Keratinocyte (primary cell): ENCODE data around the gene UBE4B. TPM values are rescaled to one million over a fixed set of nuclear protein-coding genes. Genes with fewer than 3 reads are reported as not detected.

Experiments used
- DNase-seq: peaks from one replicate; pipeline ENCODE4 v3.0.0-alpha.2; 2011; ENCODE audit warnings: low read depth, missing footprints, low spot score
- FAIRE-seq: peaks from 2 replicates; lab custom pipeline; 2011; peaks lifted over from hg19 to GRCh38; lab: Jason Lieb, UNC
- H2AFZ ChIP-seq: 2 replicates; pipeline ENCODE4 v1.6.0; 2012; ENCODE audit warnings: low read length, control low read depth, inconsistent platforms; ENCODE audit not compliant: control insufficient read depth
- H3K27ac ChIP-seq: 2 replicates; pipeline ENCODE4 v1.5.1; 2011; ENCODE audit warnings: low read length; ENCODE audit not compliant: control insufficient read depth, insufficient read depth
- H3K27me3 ChIP-seq: 3 replicates; pipeline ENCODE4 v1.6.0; 2011; ENCODE audit warnings: low read length; ENCODE audit not compliant: control insufficient read depth, insufficient read depth; ENCODE audit errors: extremely low read depth
- H3K36me3 ChIP-seq, 2 experiments: 2 replicates in 1 of 2; 3 replicates in 1 of 2; pipeline ENCODE4 v1.5.1; 2011; ENCODE audit warnings: low read length in 2 of 2, mild to moderate bottlenecking in 1 of 2; ENCODE audit not compliant: control insufficient read depth in 2 of 2, insufficient read depth in 2 of 2; ENCODE audit errors: extremely low read depth in 1 of 2
- H3K4me1 ChIP-seq: 3 replicates; pipeline ENCODE4 v1.5.1; 2011; ENCODE audit warnings: low read length; ENCODE audit not compliant: control insufficient read depth, insufficient read depth; ENCODE audit errors: extremely low read depth
- H3K4me2 ChIP-seq: 3 replicates; pipeline ENCODE4 v1.6.0; 2011; ENCODE audit warnings: low read depth, low read length; ENCODE audit not compliant: control insufficient read depth, insufficient read depth; ENCODE audit errors: extremely low read depth
- H3K4me3 ChIP-seq, 3 experiments: fragments of 200-600 bp in 1 of 3; sonication (generic) in 1 of 3; 2 replicates in 2 of 3; 3 replicates in 1 of 3; pipeline ENCODE4 v1.5.1; 2011 to 2016; ENCODE audit warnings: low read length in 3 of 3, mild to moderate bottlenecking in 3 of 3, control low read depth in 2 of 3, inconsistent platforms in 1 of 3, low read depth in 1 of 3, mixed read lengths in 1 of 3, mixed run types in 1 of 3, moderate library complexity in 1 of 3; ENCODE audit not compliant: control insufficient read depth in 2 of 3, insufficient read depth in 2 of 3; ENCODE audit errors: extremely low read depth in 1 of 3
- H3K79me2 ChIP-seq: 2 replicates; pipeline ENCODE4 v1.6.0; 2012; ENCODE audit warnings: low read length; ENCODE audit not compliant: control insufficient read depth, insufficient read depth
- H3K9ac ChIP-seq: 3 replicates; pipeline ENCODE4 v1.6.0; 2011; ENCODE audit warnings: low read length; ENCODE audit not compliant: control insufficient read depth, insufficient read depth; ENCODE audit errors: extremely low read depth
- H3K9me1 ChIP-seq: 3 replicates; pipeline ENCODE4 v1.6.0; 2011; ENCODE audit warnings: low read length; ENCODE audit not compliant: control insufficient read depth, insufficient read depth; ENCODE audit errors: extremely low read depth
- H3K9me3 ChIP-seq: 2 replicates; pipeline ENCODE4 v1.5.1; 2012; ENCODE audit warnings: low read depth, low read length; ENCODE audit not compliant: control insufficient read depth
- H4K20me1 ChIP-seq: 3 replicates; pipeline ENCODE4 v1.6.0; 2011; ENCODE audit warnings: low read length; ENCODE audit not compliant: control insufficient read depth, insufficient read depth; ENCODE audit errors: extremely low read depth
- CTCF ChIP-seq, 3 experiments: IDR thresholded peaks in 1 of 3; conservative IDR thresholded peaks in 1 of 3; optimal IDR thresholded peaks in 1 of 3; 2 replicates in 2 of 3; 3 replicates in 1 of 3; pipeline versions ENCODE3 to v1.5.1; 2011; ENCODE audit warnings: low read length in 3 of 3, mild to moderate bottlenecking in 3 of 3, moderate library complexity in 2 of 3, control low read depth in 1 of 3, inconsistent platforms in 1 of 3; ENCODE audit not compliant: insufficient read depth in 2 of 3; ENCODE audit errors: extremely low read depth in 1 of 3
- EZH2 ChIP-seq: IDR thresholded peaks from one replicate; pipeline ENCODE4 v1.6.1; 2012; ENCODE audit warnings: inconsistent platforms, mild to moderate bottlenecking, low read length, moderate library complexity
- dilution Hi-C: fragments of 300-500 bp; cut with MboI; formaldehyde crosslinking; loops from one replicate; pipeline ENCODE4 v1.7.0; 2020; ENCODE audit warnings: low sequenced_read_pairs; ENCODE audit not compliant: extremely low pct_ligation_motif_present
- polyA plus RNA-seq, 5 experiments: library from polyadenylated mRNA; depleted of rRNA in 3 of 5; stranded (reverse) in 3 of 5; stranded (forward) in 1 of 5; unstranded in 1 of 5; fragments of >200 nt; gene quantifications; 1 replicate in 1 of 5; 2 replicates in 3 of 5; 3 replicates in 1 of 5; pipeline versions ENCODE4 v1.2.1 to v1.2.3, GENCODE V29; 2011 to 2012; ENCODE audit warnings: missing spikeins in 2 of 5, low read depth in 1 of 5, low replicate concordance in 1 of 5

UBE4B gene
- polyA plus RNA-seq, 1 donor (not counting 4 experiments of a cell fraction or from before 2014, with no cell fraction given): 14.3 TPM

- H4K20me1 ChIP-seq: no peaks in the 10 kb centered on the region
- no peak overlapping the region for H3K9ac ChIP-seq
- no peaks in the 10 kb centered on the region for H3K79me2 ChIP-seq
- H3K4me2 ChIP-seq: no peak overlapping the region
- H3K27me3 ChIP-seq: no peaks in the 10 kb centered on the region
- no peak overlapping the region for H2AFZ ChIP-seq
- H3K36me3 ChIP-seq: peaks cover 6 to 22% of the 10 kb centered on the region in 2 experiments
- no peaks in the 10 kb centered on the region for H3K4me1 ChIP-seq
- no peak for TF ChIP-seq CTCF (optimal IDR thresholded peaks at IDR 0.05 in 1 of 3, IDR thresholded peaks at IDR 0.05 in 1 of 3, conservative IDR thresholded peaks at IDR 0.05 in 1 of 3; ENCODE audit: extremely low read depth in 1 of 3, insufficient read depth in 2 of 3, low read length in 3 of 3)
- TF ChIP-seq EZH2: no peak
- H3K9me3 ChIP-seq: no peaks in the 10 kb centered on the region
- no peak overlapping the region for H3K27ac ChIP-seq
- no peak overlapping the region for H3K4me3 ChIP-seq
- dilution Hi-C loops: no loop called here
- FAIRE-seq: no peak
- no peaks in the 10 kb centered on the region for H3K9me1 ChIP-seq
- no peak for DNase-seq
Measured at GRCh38 chr1:10173582-10173981, 140.8 kb downstream of the UBE4B start.

GRCh38 chr1:10177876-10178275 is 145.1 kb downstream of the UBE4B start:
- Histone ChIP-seq H3K4me1 (no peaks in the 10 kb centered on the region), H3K36me3 (peaks cover 11 to 16% of the 10 kb centered on the region in 2 experiments), H4K20me1 (no peaks in the 10 kb centered on the region), H3K4me3 (no peak overlapping the region), H3K79me2 (no peaks in the 10 kb centered on the region), H2AFZ (no peak overlapping the region), H3K27me3 (no peaks in the 10 kb centered on the region), H3K4me2 (no peak overlapping the region), H3K27ac (no peak overlapping the region), H3K9me1 (no peaks in the 10 kb centered on the region), H3K9ac (no peak overlapping the region), H3K9me3 (no peaks in the 10 kb centered on the region)
- dilution Hi-C loops: no loop called here
- DNase-seq: no peak
- no peak for TF ChIP-seq CTCF (optimal IDR thresholded peaks at IDR 0.05 in 1 of 3, IDR thresholded peaks at IDR 0.05 in 1 of 3, conservative IDR thresholded peaks at IDR 0.05 in 1 of 3; ENCODE audit: extremely low read depth in 1 of 3, insufficient read depth in 2 of 3, low read length in 3 of 3)
- TF ChIP-seq EZH2: no peak
- FAIRE-seq: no peak
